Esophagus (tissue), 2 donors: Measurements from ENCODE around the gene ITGB5. TPM values are rescaled to one million over a fixed set of nuclear protein-coding genes. Genes with fewer than 3 reads are reported as not detected.

Source experiments
- H3K27ac ChIP-seq, 2 donors: one replicate each; pipeline ENCODE4 v1.5.1; 2013; ENCODE audit warnings: low read depth in 2 of 2, mild to moderate bottlenecking in 2 of 2, inconsistent platforms in 1 of 2, low read length in 1 of 2, moderate library complexity in 1 of 2
- H3K27me3 ChIP-seq, 2 donors: one replicate each; pipeline ENCODE4 v1.6.1; 2013; ENCODE audit warnings: low read length in 2 of 2, control low read depth in 1 of 2, mild to moderate bottlenecking in 1 of 2; ENCODE audit not compliant: insufficient read depth in 2 of 2, control insufficient read depth in 1 of 2
- H3K36me3 ChIP-seq, 2 donors: one replicate each; pipeline ENCODE4 v1.6.1; 2013; ENCODE audit warnings: low read length in 1 of 2; ENCODE audit not compliant: control insufficient read depth in 2 of 2, insufficient read depth in 2 of 2
- H3K4me1 ChIP-seq, 2 donors: one replicate each; pipeline ENCODE4 v1.6.1; 2013; ENCODE audit warnings: low read length in 1 of 2; ENCODE audit not compliant: control insufficient read depth in 2 of 2, insufficient read depth in 2 of 2
- H3K4me3 ChIP-seq, 2 donors: one replicate each; pipeline ENCODE4 v1.5.1; 2013; ENCODE audit warnings: low read length in 2 of 2, mild to moderate bottlenecking in 2 of 2, low read depth in 1 of 2, moderate library complexity in 1 of 2
- H3K9me3 ChIP-seq, 2 donors: one replicate each; pipeline ENCODE4 v1.6.1; 2013; ENCODE audit warnings: mild to moderate bottlenecking in 2 of 2, low read depth in 1 of 2, low read length in 1 of 2, moderate library complexity in 1 of 2; ENCODE audit not compliant: control insufficient read depth in 2 of 2, insufficient read depth in 1 of 2
- WGBS, 2 donors: extraction: QIAGEN DNeasy Blood & Tissue Kit; methylation state at CpG; one replicate each; pipeline ENCODE4 v1.1.7; 2013; 5-methylcytosine and 5-hydroxymethylcytosine counted together
- polyA plus RNA-seq, 2 donors: library from polyadenylated mRNA; stranded (reverse); fragments of 200-250 nt; gene quantifications; one replicate each; pipeline ENCODE4 v1.2.3, GENCODE V29; 2013
- donor health status: healthy with polysubstance abuse.
- donor health status: Bipolar disorder and iron deficiency.

The ITGB5 gene
- polyA plus RNA-seq, 2 donors: 19.5 to 39.6 TPM

GRCh38 chr3:124766113-124767095 is 120.8 kb downstream of the ITGB5 start:
- peaks cover 18 to 46% of the 10 kb centered on the region in 2 donors for H3K36me3 ChIP-seq
- 87 to 94% methylated on average over 16 of the region's 16 CpGs for WGBS, 2 donors
- H3K9me3 ChIP-seq: no peaks in the 10 kb centered on the region
- H3K27me3 ChIP-seq: no peaks in the 10 kb centered on the region
- no peak overlapping the region for H3K4me3 ChIP-seq
- peaks cover 2 to 6% of the 10 kb centered on the region in 2 donors for H3K4me1 ChIP-seq
- H3K27ac ChIP-seq: no peak overlapping the region

- Histone ChIP-seq H3K27me3 (no peaks in the 10 kb centered on the region), H3K4me1 (peaks cover 2 to 6% of the 10 kb centered on the region in 2 donors), H3K27ac (no peak overlapping the region), H3K36me3 (peaks cover 18 to 46% of the 10 kb centered on the region in 2 donors), H3K9me3 (no peaks in the 10 kb centered on the region), H3K4me3 (no peak overlapping the region)
- WGBS, 2 donors: 83 to 86% methylated on average over 5 of the region's 5 CpGs
Observed at GRCh38 chr3:124765197-124765840, 121.8 kb downstream of the ITGB5 start.

- no peaks in the 10 kb centered on the region for H3K27me3 ChIP-seq
- H3K27ac ChIP-seq: no peak overlapping the region
- peaks cover 18 to 46% of the 10 kb centered on the region in 2 donors for H3K36me3 ChIP-seq
- peaks cover 2% of the 10 kb centered on the region in 2 donors for H3K4me1 ChIP-seq
- no peaks in the 10 kb centered on the region for H3K9me3 ChIP-seq
- no peak overlapping the region for H3K4me3 ChIP-seq
- WGBS, 2 donors: 76 to 84% methylated on average over 5 of the region's 5 CpGs
Observed at GRCh38 chr3:124764746-124765145, 122.4 kb downstream of the ITGB5 start.

- Histone ChIP-seq H3K27me3 (no peaks in the 10 kb centered on the region), H3K27ac (no peak overlapping the region), H3K4me3 (no peak overlapping the region), H3K4me1 (peaks cover 2% of the 10 kb centered on the region in 2 donors), H3K36me3 (peaks cover 18 to 45% of the 10 kb centered on the region in 2 donors), H3K9me3 (no peaks in the 10 kb centered on the region)
- WGBS, 2 donors: 90 to 91% methylated on average over 15 of the region's 15 CpGs
Observed at GRCh38 chr3:124763644-124764358, 123.4 kb downstream of the ITGB5 start.

GRCh38 chr3:124763206-124763605 is 124.0 kb downstream of the ITGB5 start:
- WGBS, 2 donors: 91 to 94% methylated on average over 8 of the region's 8 CpGs
- peaks cover 18 to 43% of the 10 kb centered on the region in 2 donors for H3K36me3 ChIP-seq

GRCh38 chr3:124762661-124763011 is 124.5 kb downstream of the ITGB5 start:
- no peaks in the 10 kb centered on the region for H3K9me3 ChIP-seq
- H3K4me3 ChIP-seq: no peak overlapping the region
- H3K27ac ChIP-seq: no peak overlapping the region
- H3K27me3 ChIP-seq: no peaks in the 10 kb centered on the region
- peaks cover 18 to 43% of the 10 kb centered on the region in 2 donors for H3K36me3 ChIP-seq
- peaks cover 2% of the 10 kb centered on the region in 2 donors for H3K4me1 ChIP-seq
- 88 to 95% methylated on average over 4 of the region's 4 CpGs for WGBS, 2 donors

More at GRCh38 chr3:124763206-124763605, 124.0 kb downstream of the ITGB5 start:
- H3K9me3 ChIP-seq: no peaks in the 10 kb centered on the region
- peaks cover 2% of the 10 kb centered on the region in 2 donors for H3K4me1 ChIP-seq
- H3K27ac ChIP-seq: no peak overlapping the region
- no peaks in the 10 kb centered on the region for H3K27me3 ChIP-seq
- H3K4me3 ChIP-seq: no peak overlapping the region

GRCh38 chr3:124761935-124762660 is 125.1 kb downstream of the ITGB5 start:
- no peak overlapping the region for H3K27ac ChIP-seq
- H3K9me3 ChIP-seq: no peaks in the 10 kb centered on the region
- 69 to 80% methylated on average over 6 of the region's 6 CpGs for WGBS, 2 donors
- H3K36me3 ChIP-seq: peaks cover 18 to 39% of the 10 kb centered on the region in 2 donors
- peaks cover 2% of the 10 kb centered on the region in 2 donors for H3K4me1 ChIP-seq
- no peaks in the 10 kb centered on the region for H3K27me3 ChIP-seq
- no peak overlapping the region for H3K4me3 ChIP-seq

GRCh38 chr3:124761250-124761796 is 125.8 kb downstream of the ITGB5 start:
- Histone ChIP-seq H3K36me3 (peaks cover 18 to 32% of the 10 kb centered on the region in 2 donors), H3K4me3 (no peak overlapping the region), H3K4me1 (peaks cover 2% of the 10 kb centered on the region in 2 donors), H3K27ac (peak overlapping the region; percentile 2 to 26), H3K9me3 (no peaks in the 10 kb centered on the region), H3K27me3 (no peaks in the 10 kb centered on the region)
- WGBS, 2 donors: 8 to 11% methylated on average over 15 of the region's 15 CpGs
